ENCODE measurements around the gene AUTS2.
A peak's percentile ranks its signal among the peaks of the same experiment; 100 is the strongest.

AUTS2 gene

GRCh38 chr7:70294211-70294911 is 696.1 kb downstream of the AUTS2 start:
- DNase-seq, result no peak

- DNase-seq, result no peak
These were observed 700.7 kb downstream of the AUTS2 start for GRCh38 chr7:70298780-70299471.

GRCh38 chr7:70299472-70299807 is 701.2 kb downstream of the AUTS2 start:
- DNase-seq, result no peak

GRCh38 chr7:70301673-70302185 is 703.5 kb downstream of the AUTS2 start:
- DNase-seq, result no peak

DNA sequence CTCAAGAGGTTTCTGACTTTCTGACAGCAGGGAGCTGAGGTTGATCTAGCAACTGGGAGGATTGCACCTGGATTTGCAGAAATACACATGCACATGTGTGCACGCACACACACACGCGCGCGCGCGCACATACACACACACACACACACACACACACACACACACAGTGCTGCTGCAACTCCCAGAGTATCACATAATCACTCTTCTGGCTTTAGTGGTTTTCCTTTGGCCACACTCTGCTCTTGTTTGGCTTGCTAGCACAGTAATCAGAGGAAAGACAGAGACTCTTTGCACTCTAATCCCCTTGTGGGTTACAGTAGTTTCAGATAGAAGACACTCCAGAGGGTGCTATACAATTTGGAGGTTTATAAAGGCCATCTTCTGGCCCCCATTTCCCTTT is 705.0 kb downstream of the AUTS2 start:
- no peak for DNase-seq

DNA sequence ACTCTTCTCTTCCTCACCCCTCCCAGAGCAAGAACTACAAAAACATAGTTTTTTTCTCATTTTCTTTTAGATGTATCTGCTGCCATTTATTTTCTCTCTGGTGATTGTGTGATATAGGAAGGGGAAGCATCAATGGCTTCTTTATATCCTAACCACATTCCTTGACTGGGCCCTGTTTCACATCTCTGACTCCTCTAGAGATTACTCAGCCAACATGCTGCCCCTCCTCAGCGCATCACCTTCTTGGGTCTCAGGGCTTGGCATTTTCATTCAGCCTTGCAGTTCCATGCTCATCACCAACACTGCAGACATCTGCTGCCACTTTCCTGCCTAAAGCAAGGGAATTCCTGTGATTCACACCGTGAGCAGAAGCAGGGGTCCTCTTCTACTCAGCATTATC is 705.5 kb downstream of the AUTS2 start:
- DNase-seq, result no peak

GRCh38 chr7:70306173-70306572 is 707.9 kb downstream of the AUTS2 start:
- DNase-seq, result no peak

- no peak for DNase-seq
These were observed 709.4 kb downstream of the AUTS2 start for GRCh38 chr7:70307544-70308106.

- DNase-seq, result no peak
These were observed 714.1 kb downstream of the AUTS2 start for GRCh38 chr7:70312336-70312735.

- no peak for DNase-seq
These were observed 715.0 kb downstream of the AUTS2 start for GRCh38 chr7:70313271-70313670.

- DNase-seq, result no peak
These were observed 715.4 kb downstream of the AUTS2 start for GRCh38 chr7:70313687-70314086.

DNA sequence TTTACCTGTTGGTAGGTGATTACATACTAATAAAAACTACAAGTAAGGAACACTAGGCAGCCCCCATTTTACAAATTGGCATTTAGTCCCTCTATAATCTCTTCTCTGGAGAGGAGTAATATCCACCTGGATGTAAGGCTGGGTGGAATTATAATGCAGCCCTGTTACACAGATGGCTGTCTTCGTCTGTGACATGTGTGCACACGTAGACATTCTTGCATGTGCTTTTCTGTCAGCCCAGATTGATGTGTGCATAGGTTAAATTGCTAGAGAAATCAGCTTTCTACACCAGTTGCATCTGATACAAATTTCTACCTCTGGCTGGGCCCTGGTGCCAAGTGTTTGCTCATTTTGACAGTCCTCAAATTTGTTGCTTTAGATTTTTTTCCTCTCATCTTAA is 715.9 kb downstream of the AUTS2 start:
- DNase-seq, result no peak

DNA sequence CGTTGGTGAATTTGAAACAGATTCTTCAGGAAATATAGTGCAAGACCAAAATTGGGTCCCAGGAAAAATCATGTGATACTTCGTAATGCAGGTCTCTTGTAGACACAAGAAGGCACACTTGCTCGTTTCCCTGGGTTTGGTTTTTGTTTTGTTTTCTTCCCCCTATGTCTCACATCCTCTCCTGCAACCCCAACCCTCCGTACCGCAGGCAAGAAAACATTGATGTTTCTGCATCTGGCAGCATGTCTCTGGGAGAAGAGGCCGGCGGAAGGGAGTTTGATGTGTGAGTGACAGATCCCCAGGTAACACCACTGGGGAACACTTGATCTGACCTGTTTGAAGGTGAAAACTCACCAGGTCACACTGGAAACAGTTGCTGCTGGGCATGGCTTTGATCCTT is 718.5 kb downstream of the AUTS2 start:
- no peak for DNase-seq

DNA sequence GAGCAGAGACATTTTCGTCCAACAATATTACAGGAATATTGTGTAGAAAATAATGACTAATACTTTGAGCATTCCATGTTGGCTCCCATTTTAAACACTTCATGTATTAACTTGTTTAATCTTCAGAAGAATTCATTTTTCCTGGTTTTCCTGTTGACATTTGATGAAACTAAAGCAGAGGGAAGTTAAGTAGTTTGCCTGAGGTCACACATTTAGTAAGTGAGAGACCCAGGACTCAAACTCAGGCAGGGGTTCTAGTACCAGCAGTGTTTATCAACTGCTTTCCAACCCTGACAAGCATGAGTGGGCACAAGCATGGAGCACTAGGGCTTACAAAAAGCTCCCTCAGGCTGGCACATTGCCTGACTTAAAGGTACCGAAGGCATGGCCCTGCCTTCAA is 719.1 kb downstream of the AUTS2 start:
- no peak for DNase-seq

DNA sequence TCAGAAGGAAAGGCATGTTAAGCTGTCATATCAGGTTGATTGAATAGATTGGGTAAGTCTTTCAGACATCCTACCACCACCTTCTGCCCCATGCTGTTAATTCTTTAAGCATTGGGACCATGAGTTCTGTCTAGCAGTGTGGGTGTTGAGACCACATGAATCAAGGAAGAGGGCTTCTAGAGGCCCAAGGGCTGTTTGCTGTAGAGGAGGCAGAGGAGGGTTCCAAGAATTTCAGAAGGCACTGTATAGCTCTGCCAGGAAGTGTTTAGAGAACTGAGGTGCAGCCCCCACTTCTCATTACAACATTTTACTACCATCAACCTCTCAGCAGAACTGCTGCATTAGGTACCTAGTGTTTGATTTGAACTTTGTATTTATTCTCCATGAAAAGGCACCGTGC is 720.2 kb downstream of the AUTS2 start:
- no peak for DNase-seq

GRCh38 chr7:70319057-70319456 is 720.8 kb downstream of the AUTS2 start:
- no peak for DNase-seq

DNA sequence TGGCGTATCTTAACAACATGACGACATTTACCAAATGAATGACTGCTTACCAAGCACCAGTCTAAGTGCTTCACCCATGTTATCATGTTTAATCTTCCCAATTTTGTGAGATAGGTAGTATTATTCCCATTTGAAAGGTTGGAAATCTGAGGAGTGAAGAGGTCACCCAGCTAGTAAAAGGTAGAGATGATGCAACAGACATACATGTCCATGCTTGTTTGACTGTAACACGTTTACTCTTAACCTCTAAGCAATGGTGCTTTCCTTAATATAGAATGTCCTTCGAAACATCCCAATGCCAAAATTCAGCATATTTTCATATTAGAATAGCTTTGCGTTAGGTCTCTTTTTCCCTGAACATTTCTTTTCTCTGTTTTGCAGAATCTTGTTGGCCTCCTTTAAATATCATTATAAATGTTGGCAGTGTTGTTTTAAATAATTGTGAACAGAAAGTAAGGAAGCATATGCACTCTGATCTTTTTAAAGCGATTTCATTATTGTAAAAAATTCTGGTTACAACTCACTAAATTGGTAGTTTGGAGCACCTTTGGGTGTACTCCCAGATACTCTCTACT is 722.8 kb downstream of the AUTS2 start:
- DNase-seq, result no peak

DNA sequence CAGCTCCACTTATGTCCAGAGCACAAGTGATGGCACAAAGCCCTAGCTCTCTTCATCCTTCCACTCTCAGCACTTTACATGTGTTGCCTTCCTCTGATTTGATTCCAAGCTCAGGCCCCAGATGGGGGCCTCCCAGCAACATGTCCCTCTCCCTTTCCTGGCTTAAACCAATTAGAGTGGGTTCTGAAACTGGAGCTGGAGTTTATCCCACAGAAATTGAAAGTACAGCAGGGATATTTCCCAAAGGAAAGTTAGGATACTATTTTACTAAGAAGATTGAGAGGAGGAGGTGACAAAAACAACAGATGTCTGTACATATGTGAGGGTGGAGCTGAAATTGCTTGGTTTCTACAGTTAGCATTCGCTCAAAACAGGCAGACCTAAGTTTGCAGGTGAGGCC is 724.6 kb downstream of the AUTS2 start:
- DNase-seq, result peak; percentile 82

DNA sequence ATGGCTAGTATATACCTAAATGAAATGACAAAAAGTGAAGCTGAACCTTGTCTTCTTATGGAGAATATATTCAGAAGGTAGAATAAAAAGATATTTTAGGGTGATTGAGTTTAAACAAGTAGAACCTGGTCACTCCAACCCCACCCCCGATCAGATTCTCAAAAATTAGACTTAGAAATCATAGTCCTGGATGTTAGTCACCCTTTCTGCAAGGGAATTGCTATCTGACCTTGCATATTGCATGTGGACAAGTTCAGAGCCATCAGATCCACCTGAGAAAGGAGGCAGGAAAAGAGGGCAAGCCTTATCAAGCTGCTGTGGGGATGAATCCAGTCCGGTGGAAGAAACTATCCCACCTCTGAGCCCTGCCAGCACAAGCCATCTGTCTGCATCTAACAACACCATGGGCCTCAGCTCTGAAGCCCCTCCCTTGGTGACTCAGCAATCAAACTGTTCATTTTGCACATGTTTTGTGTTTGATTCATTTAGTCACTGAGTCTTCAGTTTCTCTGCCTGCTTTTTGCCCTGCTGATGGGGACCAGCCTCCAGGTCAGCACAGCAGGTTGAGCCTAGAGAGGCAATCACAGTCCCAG is 727.3 kb downstream of the AUTS2 start:
- DNase-seq, result peak; percentile 89

DNA sequence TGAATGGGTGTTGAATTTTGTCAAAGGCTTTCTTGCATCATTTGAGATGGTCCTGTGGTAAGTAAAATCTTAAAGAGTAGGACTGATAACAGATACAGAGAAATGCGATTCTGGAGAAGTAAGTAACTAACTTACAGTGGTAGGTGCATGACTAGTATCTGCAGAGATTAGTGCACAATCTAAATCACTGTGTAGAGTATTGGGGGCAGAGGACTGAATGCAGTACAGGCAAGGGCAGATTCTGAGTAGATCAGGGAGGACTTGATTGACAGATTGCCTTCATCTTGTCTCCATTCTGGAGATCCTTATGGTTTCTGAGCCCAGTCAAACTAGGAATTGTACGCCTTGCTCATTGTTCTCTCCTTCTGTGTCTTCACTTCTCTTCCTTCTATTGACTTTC is 736.0 kb downstream of the AUTS2 start:
- no peak for DNase-seq

DNA sequence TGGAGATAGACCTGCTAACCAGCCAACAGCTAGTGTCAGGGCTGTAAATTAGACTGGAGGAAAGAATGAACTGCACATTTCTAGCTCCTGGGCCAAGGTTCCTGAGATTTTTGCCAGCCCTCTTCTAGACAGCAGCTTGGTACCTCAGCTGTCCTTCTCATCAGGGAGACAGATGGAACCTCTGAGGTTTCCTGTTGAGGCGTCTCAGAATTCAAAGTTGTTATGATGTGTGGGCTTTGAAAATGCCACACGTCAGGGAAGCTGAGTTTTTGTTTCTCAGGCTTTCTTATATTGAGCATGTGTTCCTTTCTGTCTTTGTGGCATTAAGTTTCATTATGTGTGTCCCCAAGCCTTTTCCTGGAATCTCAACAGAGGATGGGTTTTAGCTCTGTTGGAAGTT is 736.6 kb downstream of the AUTS2 start:
- DNase-seq, result no peak

- no peak for DNase-seq
These were observed 738.3 kb downstream of the AUTS2 start for GRCh38 chr7:70336536-70336935.

GRCh38 chr7:70338015-70338414 is 739.7 kb downstream of the AUTS2 start:
- no peak for DNase-seq

GRCh38 chr7:70340236-70340635 is 742.0 kb downstream of the AUTS2 start:
- DNase-seq, result no peak
